GM12875 (cell line): ENCODE data around the gene TSEN2.

Experiments used
- H3K4me3 ChIP-seq: one replicate; pipeline ENCODE4 v1.5.1; 2011; ENCODE audit warnings: low read depth, low read length, control low read depth
- TF ChIP-seq, protein P1 (sequence below): IDR thresholded peaks from 2 replicates; pipeline ENCODE4 v1.5.1; 2011; ENCODE audit warnings: low read depth, mild to moderate bottlenecking, control low read depth, inconsistent platforms, low read length, moderate library complexity, borderline replicate concordance; ENCODE audit not compliant: insufficient read depth

TSEN2 gene

GRCh38 chr3:12556690-12557472 lies 72.6 kb downstream of the TSEN2 start, which contains the start of gene MKRN2:
Gene MKRN2 (plus strand): TSS chr3:12557087. CDS start chr3:12557151, 64 bp downstream.
- H3K4me3 ChIP-seq: peak within 1 kb of the TSS; percentile 94
- TF ChIP-seq, protein P1, sequence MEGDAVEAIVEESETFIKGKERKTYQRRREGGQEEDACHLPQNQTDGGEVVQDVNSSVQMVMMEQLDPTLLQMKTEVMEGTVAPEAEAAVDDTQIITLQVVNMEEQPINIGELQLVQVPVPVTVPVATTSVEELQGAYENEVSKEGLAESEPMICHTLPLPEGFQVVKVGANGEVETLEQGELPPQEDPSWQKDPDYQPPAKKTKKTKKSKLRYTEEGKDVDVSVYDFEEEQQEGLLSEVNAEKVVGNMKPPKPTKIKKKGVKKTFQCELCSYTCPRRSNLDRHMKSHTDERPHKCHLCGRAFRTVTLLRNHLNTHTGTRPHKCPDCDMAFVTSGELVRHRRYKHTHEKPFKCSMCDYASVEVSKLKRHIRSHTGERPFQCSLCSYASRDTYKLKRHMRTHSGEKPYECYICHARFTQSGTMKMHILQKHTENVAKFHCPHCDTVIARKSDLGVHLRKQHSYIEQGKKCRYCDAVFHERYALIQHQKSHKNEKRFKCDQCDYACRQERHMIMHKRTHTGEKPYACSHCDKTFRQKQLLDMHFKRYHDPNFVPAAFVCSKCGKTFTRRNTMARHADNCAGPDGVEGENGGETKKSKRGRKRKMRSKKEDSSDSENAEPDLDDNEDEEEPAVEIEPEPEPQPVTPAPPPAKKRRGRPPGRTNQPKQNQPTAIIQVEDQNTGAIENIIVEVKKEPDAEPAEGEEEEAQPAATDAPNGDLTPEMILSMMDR: no peak

DNA sequence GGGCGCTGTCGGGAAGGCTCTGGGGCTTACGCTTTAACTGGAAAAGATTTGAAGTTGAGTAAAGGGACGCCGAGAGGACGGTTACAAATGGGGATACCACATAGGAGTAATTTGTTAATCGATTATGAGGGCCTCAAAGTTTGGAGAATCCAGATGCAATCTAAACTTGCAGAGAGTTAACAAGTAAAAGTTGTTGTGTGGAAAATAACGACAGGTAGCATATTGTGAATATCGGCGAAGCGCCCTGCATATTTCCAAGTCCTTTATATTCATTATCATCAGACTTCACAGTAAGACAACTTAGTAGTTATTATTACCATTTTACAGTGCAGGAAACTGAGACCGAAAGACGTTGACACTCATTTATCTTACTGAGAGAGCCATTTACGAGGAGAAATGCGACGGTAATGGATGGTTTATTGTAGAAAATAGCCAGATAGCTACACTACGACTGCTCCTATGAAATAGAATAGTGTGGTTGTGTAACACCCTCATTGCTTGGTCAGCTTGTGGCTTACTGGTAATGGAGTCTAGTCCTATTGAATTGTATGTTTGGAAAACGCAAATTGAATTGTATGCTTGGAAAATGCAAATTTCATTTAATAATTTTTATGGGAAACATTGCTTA lies 73.3 kb downstream of the TSEN2 start:
- peak overlapping the region; percentile 94 for H3K4me3 ChIP-seq
- TF ChIP-seq, protein P1: no peak

- no peak overlapping the region for H3K4me3 ChIP-seq
- TF ChIP-seq, protein P1: no peak
These were observed 74.4 kb downstream of the TSEN2 start for GRCh38 chr3:12558706-12559105.

- TF ChIP-seq, protein P1: no peak
- no peak overlapping the region for H3K4me3 ChIP-seq
These were observed 75.2 kb downstream of the TSEN2 start for GRCh38 chr3:12559520-12559919.

GRCh38 chr3:12560505-12561190 lies 76.4 kb downstream of the TSEN2 start:
- TF ChIP-seq, protein P1: no peak

DNA sequence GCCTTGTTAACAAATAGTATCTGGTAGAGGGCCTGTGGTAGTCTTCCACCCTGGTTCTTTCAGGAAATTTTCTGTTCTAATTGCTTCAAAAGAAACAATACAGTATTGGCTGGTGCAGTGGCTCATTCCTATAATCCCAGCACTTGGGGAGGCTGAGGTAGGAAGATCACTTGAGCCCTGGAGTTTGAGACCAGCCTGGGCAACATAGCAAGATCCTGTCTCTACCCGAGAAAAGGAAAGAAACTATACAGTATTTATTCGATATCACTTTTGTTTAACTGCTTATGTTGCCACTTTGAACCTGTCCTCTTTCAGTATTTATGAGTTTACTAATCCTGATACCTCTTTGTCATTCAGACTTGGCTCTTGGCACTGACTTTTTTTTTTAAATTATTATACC lies 77.1 kb downstream of the TSEN2 start:
- TF ChIP-seq, protein P1: no peak
- H3K4me3 ChIP-seq: no peak overlapping the region

More at GRCh38 chr3:12560505-12561190, 76.4 kb downstream of the TSEN2 start:
- H3K4me3 ChIP-seq: no peak overlapping the region
